IMR-90 (cell line): ENCODE measurements around the gene SPEG. TPM values are rescaled to one million over a fixed set of nuclear protein-coding genes. Genes with fewer than 3 reads are reported as not detected.

Experiments
- CTCF ChIP-seq: conservative IDR thresholded peaks from 2 replicates; pipeline ENCODE4 v1.5.1; 2012; ENCODE audit warnings: mild to moderate bottlenecking, low read depth, low read length, improper control_type of control experiment
- polyA plus RNA-seq, 3 experiments: library from polyadenylated mRNA; depleted of rRNA; stranded (reverse); fragments of >200 nt; gene quantifications; 2 replicates each; pipeline ENCODE4 v1.2.3, GENCODE V29; 2012; ENCODE audit warnings: low replicate concordance in 1 of 3
- total RNA-seq: library from RNA; depleted of rRNA; stranded (reverse); fragments of >200 nt; gene quantifications from 2 replicates; pipeline ENCODE4 v1.2.3, GENCODE V29; 2012

Gene SPEG
- total and polyA plus RNA-seq, 2 of the 4 experiments (the other 2 are of a cell fraction): 6.8 to 81.6 TPM

GRCh38 chr2:219423652-219424377 lies 10.8 kb upstream of the SPEG start (continued):
- TF ChIP-seq CTCF: no peak
